Trophoblast cell (in vitro differentiated cells and primary cell): ENCODE data around the gene C13orf46. TPM values are rescaled to one million over a fixed set of nuclear protein-coding genes. Genes with fewer than 3 reads are reported as not detected.
A peak's percentile ranks its signal among the peaks of the same experiment; 100 is the strongest.

ENCODE experiments used
- DNase-seq, 2 donors: peaks; one replicate each; pipeline ENCODE4 v3.0.0-alpha.2; 2016
- H2AFZ ChIP-seq: 2 replicates; pipeline ENCODE4 v1.6.1; 2013; ENCODE audit warnings: low read length, moderate library complexity, mild to moderate bottlenecking; ENCODE audit not compliant: insufficient read depth, poor library complexity
- H2AK5ac ChIP-seq: 2 replicates; pipeline ENCODE4 v1.6.1; 2013; ENCODE audit warnings: mild to moderate bottlenecking, low read length
- H2BK120ac ChIP-seq: 2 replicates; pipeline ENCODE4 v1.6.1; 2013; ENCODE audit warnings: low read length, mild to moderate bottlenecking, moderate library complexity; ENCODE audit not compliant: insufficient read depth, poor library complexity
- H2BK12ac ChIP-seq: 2 replicates; pipeline ENCODE4 v1.6.1; 2013; ENCODE audit warnings: mild to moderate bottlenecking, low read length, moderate library complexity
- H2BK5ac ChIP-seq: 2 replicates; pipeline ENCODE4 v1.6.1; 2013; ENCODE audit warnings: low read length, low read depth, moderate library complexity, mild to moderate bottlenecking; ENCODE audit not compliant: poor library complexity
- H3K14ac ChIP-seq: 2 replicates; pipeline ENCODE4 v1.6.1; 2013; ENCODE audit warnings: mild to moderate bottlenecking, low read length
- H3K18ac ChIP-seq: 2 replicates; pipeline ENCODE4 v1.6.1; 2013; ENCODE audit warnings: mild to moderate bottlenecking, low read length
- H3K23ac ChIP-seq: 2 replicates; pipeline ENCODE4 v1.6.1; 2013; ENCODE audit warnings: low read length
- H3K27ac ChIP-seq: 2 replicates; pipeline ENCODE4 v1.5.1; 2013; ENCODE audit warnings: low read depth, mild to moderate bottlenecking, inconsistent platforms, low read length, moderate library complexity
- H3K27me3 ChIP-seq: 2 replicates; pipeline ENCODE4 v1.6.1; 2013; ENCODE audit warnings: inconsistent platforms, mild to moderate bottlenecking, low read length, moderate library complexity; ENCODE audit not compliant: insufficient read depth
- H3K36me3 ChIP-seq, 2 experiments: 1 replicate in 1 of 2; 2 replicates in 1 of 2; pipeline ENCODE4 v1.6.1; 2013; ENCODE audit warnings: low read length in 2 of 2, mild to moderate bottlenecking in 2 of 2, moderate library complexity in 1 of 2; ENCODE audit not compliant: insufficient read depth in 2 of 2, control insufficient read depth in 1 of 2
- H3K4ac ChIP-seq: 2 replicates; pipeline ENCODE4 v1.6.1; 2013; ENCODE audit warnings: low read depth, mild to moderate bottlenecking, low read length, moderate library complexity
- H3K4me1 ChIP-seq, 2 experiments: 1 replicate in 1 of 2; 2 replicates in 1 of 2; pipeline ENCODE4 v1.6.1; 2013; ENCODE audit warnings: low read length in 2 of 2, mild to moderate bottlenecking in 2 of 2, moderate library complexity in 1 of 2; ENCODE audit not compliant: insufficient read depth in 2 of 2, control insufficient read depth in 1 of 2
- H3K4me2 ChIP-seq: 2 replicates; pipeline ENCODE4 v1.6.1; 2013; ENCODE audit warnings: inconsistent platforms, mild to moderate bottlenecking, low read length, moderate library complexity
- H3K4me3 ChIP-seq: 2 replicates; pipeline ENCODE4 v1.5.1; 2013; ENCODE audit warnings: mild to moderate bottlenecking, low read depth, low read length, inconsistent platforms
- H3K79me1 ChIP-seq: one replicate; pipeline ENCODE4 v1.6.1; 2013; ENCODE audit warnings: low read length
- H3K79me2 ChIP-seq: 2 replicates; pipeline ENCODE4 v1.6.1; 2013; ENCODE audit warnings: low read length, mild to moderate bottlenecking; ENCODE audit not compliant: control insufficient read depth, insufficient read depth, poor library complexity
- H3K9ac ChIP-seq: 2 replicates; pipeline ENCODE4 v1.6.1; 2013; ENCODE audit warnings: mild to moderate bottlenecking, low read length
- H3K9me3 ChIP-seq: 2 replicates; pipeline ENCODE4 v1.6.1; 2013; ENCODE audit warnings: low read depth, mild to moderate bottlenecking, control low read depth, inconsistent platforms, low read length; ENCODE audit not compliant: insufficient read depth
- H4K12ac ChIP-seq: 2 replicates; pipeline ENCODE4 v1.6.1; 2013; ENCODE audit warnings: low read depth, mild to moderate bottlenecking, low read length, moderate library complexity
- H4K8ac ChIP-seq: 2 replicates; pipeline ENCODE4 v1.6.1; 2013; ENCODE audit warnings: low read depth, mild to moderate bottlenecking, low read length, moderate library complexity
- H4K91ac ChIP-seq: one replicate; pipeline ENCODE4 v1.6.1; 2013; ENCODE audit warnings: low read depth, mild to moderate bottlenecking, low read length, moderate library complexity
- WGBS: extraction: QIAGEN DNeasy Blood & Tissue Kit; methylation state at CpG from one replicate; pipeline ENCODE4 v1.1.7; 2013; ENCODE audit warnings: missing lambda C conversion rate; ENCODE audit not compliant: insufficient read length, insufficient coverage; ENCODE audit errors: extremely low coverage; 5-methylcytosine and 5-hydroxymethylcytosine counted together
- polyA plus RNA-seq: library from polyadenylated mRNA; stranded (reverse); fragments of 200-250 nt; gene quantifications from 2 replicates; pipeline ENCODE4 v1.2.3, GENCODE V29; 2013

Gene C13orf46
- 0.12 and 0.15 TPM in 2 replicates for polyA plus RNA-seq

DNA sequence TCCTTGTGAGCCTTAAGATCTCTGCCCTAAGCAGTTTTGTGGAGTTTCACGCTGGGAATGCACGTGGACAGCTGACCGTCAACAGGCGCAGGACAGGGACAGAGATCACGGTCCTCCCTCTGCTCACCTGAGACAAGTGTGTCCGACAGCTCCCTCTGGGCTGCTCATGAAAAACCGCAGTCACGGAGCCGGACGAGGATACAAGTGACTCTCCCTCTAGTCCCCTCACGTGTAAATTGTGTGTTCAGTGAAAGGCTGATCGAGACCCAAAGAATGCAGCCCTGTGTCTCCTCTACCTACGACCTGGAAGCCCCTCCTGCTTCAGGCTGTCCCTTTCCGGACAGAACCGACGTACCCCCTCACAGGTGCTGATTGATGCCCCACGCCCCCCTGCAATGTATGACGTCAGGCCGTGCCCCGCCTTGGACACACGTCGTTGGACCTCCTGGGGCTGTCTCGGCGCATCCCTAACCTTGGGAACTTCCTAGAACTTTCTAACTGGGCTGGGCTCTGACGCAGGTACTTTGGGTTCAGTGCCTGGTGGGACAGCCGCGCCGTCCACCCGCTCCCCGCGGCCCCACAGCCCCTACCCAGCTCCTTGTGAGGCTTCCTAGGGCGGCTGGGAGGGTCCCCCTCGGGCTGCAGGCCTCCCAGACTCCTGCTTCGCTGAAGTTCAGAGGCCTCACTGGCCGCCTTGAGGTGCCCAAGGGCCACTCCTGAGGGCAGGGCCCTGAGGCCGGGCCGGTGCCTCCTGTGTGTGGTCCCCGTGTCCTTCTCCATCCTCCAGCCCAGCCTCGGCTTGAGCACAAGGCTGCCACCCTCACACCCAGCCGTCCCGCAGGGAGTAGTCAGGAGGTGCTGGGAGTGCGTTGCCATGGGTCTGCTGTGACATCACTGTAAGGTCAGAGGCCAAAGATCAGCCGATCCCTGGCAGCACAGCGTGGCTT is at the start of gene C13orf46:
Gene C13orf46, minus strand, starts transcription at position 859 of the 947 bp plus-strand sequence. Its CDS starts 79 bp downstream, at position 780.
- peaks cover 6% of the 10 kb centered on the region for H3K9me3 ChIP-seq
- H3K4me2 ChIP-seq = no peak within 1 kb of the TSS
- peaks cover 8 to 12% of the 10 kb centered on the region in 2 experiments for H3K4me1 ChIP-seq
- peaks cover 19 to 30% of the 10 kb centered on the region in 2 experiments for H3K36me3 ChIP-seq
- no peak within 1 kb of the TSS for H2AK5ac ChIP-seq
- H2AFZ ChIP-seq = no peak within 1 kb of the TSS
- H4K8ac ChIP-seq = no peak within 1 kb of the TSS
- no peak within 1 kb of the TSS for H2BK12ac ChIP-seq
- H2BK120ac ChIP-seq = no peak within 1 kb of the TSS
- no peak within 1 kb of the TSS for H4K12ac ChIP-seq
- no peaks in the 10 kb centered on the region for H3K79me2 ChIP-seq
- H3K18ac ChIP-seq = no peak within 1 kb of the TSS
- no CpG with 5 or more reads among the region's 44 CpGs for WGBS
- peaks cover 3% of the 10 kb centered on the region for H3K79me1 ChIP-seq
- no peak within 1 kb of the TSS for H3K27ac ChIP-seq
- no peak within 1 kb of the TSS for H3K14ac ChIP-seq
- no peak within 1 kb of the TSS for H2BK5ac ChIP-seq
- H3K27me3 ChIP-seq = no peaks in the 10 kb centered on the region
- no peak within 1 kb of the TSS for H3K9ac ChIP-seq
- peak within 1 kb of the TSS; percentile 31 for H4K91ac ChIP-seq
- H3K4ac ChIP-seq = no peak within 1 kb of the TSS
- no peak within 1 kb of the TSS for H3K4me3 ChIP-seq
- H3K23ac ChIP-seq = no peak within 1 kb of the TSS
- no peak for DNase-seq

DNA sequence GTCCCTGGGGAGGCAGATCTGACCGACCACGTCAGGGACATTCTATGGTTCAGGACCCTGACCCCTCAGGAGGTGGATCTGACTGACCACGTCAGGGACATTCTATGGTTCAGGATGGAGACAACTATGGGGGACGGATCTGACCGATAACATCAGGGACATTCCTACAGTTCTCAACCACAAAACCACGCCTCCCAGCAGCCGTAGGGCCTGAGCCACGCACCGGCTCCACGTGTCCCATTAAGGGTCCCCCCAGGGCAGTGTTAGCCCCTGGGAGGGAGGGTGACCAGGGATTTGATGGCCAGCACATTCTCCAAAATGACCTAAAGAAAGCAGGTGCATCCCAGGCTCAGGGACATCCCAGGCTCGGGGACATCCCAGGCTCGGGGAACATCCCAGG is 49.0 kb upstream of the C13orf46 start:
- Histone ChIP-seq H3K27me3 (no peaks in the 10 kb centered on the region), H3K14ac (no peak overlapping the region), H2BK12ac (no peak overlapping the region), H3K36me3 (peaks cover 47 to 49% of the 10 kb centered on the region in 2 experiments), H3K18ac (no peak overlapping the region), H4K12ac (no peak overlapping the region), H3K4me1 (peaks cover 4 to 5% of the 10 kb centered on the region in 2 experiments), H3K9me3 (peaks cover 4% of the 10 kb centered on the region), H3K79me2 (no peaks in the 10 kb centered on the region), H3K4ac (no peak overlapping the region), H3K4me2 (no peak overlapping the region), H2BK5ac (no peak overlapping the region), H3K79me1 (no peaks in the 10 kb centered on the region), H4K91ac (no peak overlapping the region), H3K27ac (no peak overlapping the region), H4K8ac (no peak overlapping the region), H2BK120ac (no peak overlapping the region), H3K23ac (no peak overlapping the region), H2AFZ (no peak overlapping the region), H3K4me3 (no peak overlapping the region), H2AK5ac (no peak overlapping the region), H3K9ac (no peak overlapping the region)
- no CpG with 5 or more reads among the region's 12 CpGs for WGBS
- DNase-seq = no peak

DNA sequence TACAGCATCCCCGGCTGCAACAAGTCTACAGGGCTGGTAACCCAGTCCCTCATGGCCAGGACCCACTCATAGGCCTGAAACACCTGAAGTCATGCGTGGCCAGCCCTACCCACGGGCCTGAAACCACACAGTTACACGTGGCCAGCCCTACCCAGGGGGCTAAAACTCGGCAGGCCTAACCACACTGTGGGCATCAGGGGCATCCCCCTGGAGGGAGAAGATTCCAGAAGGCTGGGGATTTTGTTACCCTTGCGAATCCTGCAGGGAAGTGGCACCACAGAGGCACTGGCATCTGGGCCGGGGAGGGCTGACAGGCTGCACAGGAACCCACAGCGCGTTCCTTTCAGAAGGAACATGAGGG is 48.4 kb upstream of the C13orf46 start:
- Histone ChIP-seq H2BK12ac (no peak overlapping the region), H2BK5ac (no peak overlapping the region), H2AFZ (no peak overlapping the region), H3K14ac (no peak overlapping the region), H2BK120ac (no peak overlapping the region), H3K18ac (no peak overlapping the region), H2AK5ac (no peak overlapping the region), H4K91ac (no peak overlapping the region), H3K9me3 (peaks cover 4% of the 10 kb centered on the region), H3K4me1 (peaks cover 4 to 5% of the 10 kb centered on the region in 2 experiments), H3K4me3 (no peak overlapping the region), H3K4ac (no peak overlapping the region), H3K27ac (no peak overlapping the region), H3K4me2 (no peak overlapping the region), H3K79me1 (no peaks in the 10 kb centered on the region), H3K9ac (no peak overlapping the region), H3K23ac (no peak overlapping the region), H4K12ac (no peak overlapping the region), H3K27me3 (no peaks in the 10 kb centered on the region), H3K79me2 (no peaks in the 10 kb centered on the region), H3K36me3 (peaks cover 48 to 49% of the 10 kb centered on the region in 2 experiments), H4K8ac (no peak overlapping the region)
- WGBS = no CpG with 5 or more reads among the region's 9 CpGs
- DNase-seq = no peak

DNA sequence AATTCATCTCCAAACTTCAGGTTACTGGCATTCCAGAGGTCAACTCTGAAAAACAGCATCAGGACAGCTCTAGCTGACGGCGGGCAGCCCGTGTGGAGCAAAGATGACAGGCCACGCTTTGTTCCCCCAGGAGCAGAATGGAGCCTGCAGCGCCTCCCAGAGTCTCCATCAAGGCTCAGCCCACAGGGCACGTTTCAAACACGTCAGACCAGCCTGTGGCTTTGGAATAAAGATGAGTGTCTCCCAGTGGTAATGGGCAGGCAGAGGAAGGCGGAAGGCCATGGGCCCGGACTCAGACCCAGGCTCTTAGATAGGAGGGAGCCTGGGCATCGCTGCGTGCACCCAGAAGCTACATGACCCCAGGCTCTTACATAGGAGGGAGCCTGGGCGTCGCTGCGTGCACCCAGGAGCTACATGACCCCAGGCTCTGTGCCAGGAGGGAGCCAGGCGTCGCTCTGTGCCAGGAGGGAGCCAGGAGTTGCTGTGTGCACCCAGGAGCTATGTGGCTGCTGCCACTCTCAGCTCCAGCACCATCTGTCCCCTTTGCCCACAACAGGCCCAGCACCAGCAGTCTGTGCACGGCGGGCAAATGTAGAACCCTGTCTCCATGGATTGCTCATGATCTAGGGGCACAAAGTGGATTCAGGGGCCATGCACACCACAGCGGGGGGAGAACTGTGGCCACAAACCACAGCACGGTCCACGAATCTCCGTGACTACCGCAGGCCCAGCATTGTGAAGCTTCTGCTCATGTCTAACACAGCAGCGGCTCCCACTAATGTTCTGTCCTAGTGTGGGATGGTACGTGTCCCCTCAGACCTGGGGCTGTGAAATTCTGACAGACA is 47.8 kb upstream of the C13orf46 start:
- no peak for DNase-seq
- H2AK5ac ChIP-seq = no peak overlapping the region
- H2BK5ac ChIP-seq = no peak overlapping the region
- no peak overlapping the region for H3K27ac ChIP-seq
- H3K79me2 ChIP-seq = no peaks in the 10 kb centered on the region
- H3K4me1 ChIP-seq = peaks cover 4 to 5% of the 10 kb centered on the region in 2 experiments
- no peaks in the 10 kb centered on the region for H3K27me3 ChIP-seq
- no peak overlapping the region for H2BK120ac ChIP-seq
- no peak overlapping the region for H2BK12ac ChIP-seq
- H2AFZ ChIP-seq = no peak overlapping the region
- no peak overlapping the region for H4K12ac ChIP-seq
- no peak overlapping the region for H4K91ac ChIP-seq
- no peaks in the 10 kb centered on the region for H3K79me1 ChIP-seq
- no peak overlapping the region for H3K4me3 ChIP-seq
- H3K4me2 ChIP-seq = no peak overlapping the region
- H3K4ac ChIP-seq = no peak overlapping the region
- H3K14ac ChIP-seq = no peak overlapping the region
- no CpG with 5 or more reads among the region's 25 CpGs for WGBS
- H3K23ac ChIP-seq = no peak overlapping the region
- H3K36me3 ChIP-seq = peaks cover 52 to 54% of the 10 kb centered on the region in 2 experiments
- H3K18ac ChIP-seq = no peak overlapping the region
- peaks cover 4% of the 10 kb centered on the region for H3K9me3 ChIP-seq
- H4K8ac ChIP-seq = no peak overlapping the region
- no peak overlapping the region for H3K9ac ChIP-seq
